Mucosa of rectum (tissue), 2 donors: ENCODE results near the gene PLEKHA7.
A peak's percentile ranks its signal among the peaks of the same experiment; 100 is the strongest.
"Not testable (repeated sequence)": the region's sequence is repeated elsewhere in the genome, so short reads cannot be mapped to it uniquely, and the experiment has no call there.

Experiments
- H3K27ac ChIP-seq, 2 donors: one replicate each; pipeline ENCODE4 v1.7.0; 2013; ENCODE audit warnings: inconsistent platforms in 2 of 2, low read depth in 2 of 2, low read length in 2 of 2
- H3K27me3 ChIP-seq, 2 donors: one replicate each; pipeline ENCODE4 v1.7.0; 2013; ENCODE audit warnings: low read length in 2 of 2; ENCODE audit not compliant: control insufficient read depth in 2 of 2, insufficient read depth in 2 of 2
- H3K36me3 ChIP-seq, 2 donors: one replicate each; pipeline ENCODE4 v1.7.0; 2013; ENCODE audit warnings: low read length in 2 of 2; ENCODE audit not compliant: control insufficient read depth in 2 of 2, insufficient read depth in 2 of 2
- H3K4me1 ChIP-seq, 2 donors: one replicate each; pipeline ENCODE4 v1.7.0; 2013; ENCODE audit warnings: low read length in 2 of 2, mild to moderate bottlenecking in 1 of 2; ENCODE audit not compliant: control insufficient read depth in 2 of 2, insufficient read depth in 2 of 2
- H3K4me3 ChIP-seq, 2 donors: one replicate each; pipeline ENCODE4 v1.7.0; 2013; ENCODE audit warnings: low read length in 2 of 2
- H3K9ac ChIP-seq, 2 donors: one replicate each; pipeline ENCODE4 v1.7.0; 2013; ENCODE audit warnings: low read length in 2 of 2, low read depth in 1 of 2, mild to moderate bottlenecking in 1 of 2
- H3K9me3 ChIP-seq, 2 donors: one replicate each; pipeline ENCODE4 v1.7.0; 2013; ENCODE audit warnings: low read length in 2 of 2; ENCODE audit not compliant: control insufficient read depth in 2 of 2
- donor health status: healthy.
- donor health status: Normal muscosa, but diverticular disease.

Gene PLEKHA7

GRCh38 chr11:17010851-17011420 lies 3.3 kb downstream of the PLEKHA7 start:
- peaks cover 10 to 15% of the 10 kb centered on the region in 2 donors for H3K4me1 ChIP-seq
- no peaks in the 10 kb centered on the region for H3K27me3 ChIP-seq
- no peak overlapping the region for H3K4me3 ChIP-seq
- H3K36me3 ChIP-seq: peaks cover 0 to 3% of the 10 kb centered on the region in 2 donors
- no peak overlapping the region for H3K9ac ChIP-seq
- no peaks in the 10 kb centered on the region for H3K9me3 ChIP-seq
- H3K27ac ChIP-seq: no peak overlapping the region

DNA sequence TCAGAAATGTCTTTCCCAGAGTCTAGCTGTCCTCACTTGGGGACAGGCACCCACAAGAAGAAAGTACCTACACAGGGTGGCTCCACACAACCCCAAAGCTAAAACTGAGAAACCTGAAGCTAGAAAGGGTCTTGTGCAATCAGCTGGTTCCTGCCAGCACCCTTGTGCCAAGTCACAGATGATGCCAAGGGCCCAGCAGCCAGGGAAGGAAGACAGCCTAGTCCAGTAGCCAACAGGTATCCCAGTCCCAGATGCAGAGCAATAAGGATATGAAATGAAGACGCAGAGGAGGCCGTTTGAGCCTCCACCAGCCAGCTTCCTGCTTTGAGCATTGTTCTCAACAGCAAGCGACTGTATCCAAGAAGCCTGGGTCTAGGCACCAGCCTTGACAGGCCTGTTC lies 6.1 kb downstream of the PLEKHA7 start:
- Histone ChIP-seq H3K27me3 (no peaks in the 10 kb centered on the region), H3K27ac (no peak overlapping the region), H3K4me3 (no peak overlapping the region), H3K9ac (no peak overlapping the region), H3K36me3 (peaks cover 0 to 7% of the 10 kb centered on the region in 2 donors), H3K9me3 (no peaks in the 10 kb centered on the region), H3K4me1 (peaks cover 4 to 28% of the 10 kb centered on the region in 2 donors)

DNA sequence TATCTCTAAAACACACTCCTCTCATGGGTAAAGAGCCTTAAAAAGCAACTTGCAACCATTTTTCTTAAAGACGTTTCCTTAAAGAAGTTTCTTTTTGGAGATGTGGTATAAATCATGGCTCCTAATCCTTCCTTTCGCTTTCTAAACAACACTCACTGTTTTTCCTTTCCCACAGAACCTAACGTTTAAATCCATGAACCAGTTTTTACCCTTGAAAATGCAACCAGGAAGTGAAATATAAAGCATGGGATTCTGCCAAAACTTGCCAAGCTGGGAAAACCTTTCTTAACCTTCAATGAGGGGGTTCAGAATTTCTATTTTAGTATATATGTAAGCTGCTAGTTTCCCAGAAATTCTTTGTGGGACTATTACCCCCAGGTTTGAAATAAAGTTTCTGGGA lies 8.6 kb downstream of the PLEKHA7 start:
- H3K4me1 ChIP-seq: peaks cover 4 to 22% of the 10 kb centered on the region in 2 donors
- no peak overlapping the region for H3K9ac ChIP-seq
- no peaks in the 10 kb centered on the region for H3K9me3 ChIP-seq
- peaks cover 2 to 7% of the 10 kb centered on the region in 2 donors for H3K36me3 ChIP-seq
- peak overlapping the region in 1 of 2 donors; percentile 12 for H3K27ac ChIP-seq
- H3K27me3 ChIP-seq: no peaks in the 10 kb centered on the region
- no peak overlapping the region for H3K4me3 ChIP-seq

GRCh38 chr11:17004486-17005148 lies 9.6 kb downstream of the PLEKHA7 start:
- no peaks in the 10 kb centered on the region for H3K9me3 ChIP-seq
- H3K4me1 ChIP-seq: peaks cover 4 to 22% of the 10 kb centered on the region in 2 donors
- no peak overlapping the region for H3K27ac ChIP-seq
- no peak overlapping the region for H3K4me3 ChIP-seq
- H3K27me3 ChIP-seq: no peaks in the 10 kb centered on the region
- H3K9ac ChIP-seq: peak overlapping the region in 1 of 2 donors; percentile 29
- H3K36me3 ChIP-seq: peaks cover 2 to 7% of the 10 kb centered on the region in 2 donors

GRCh38 chr11:17003426-17003825 lies 10.8 kb downstream of the PLEKHA7 start:
- Histone ChIP-seq H3K4me3 (no peak overlapping the region), H3K9ac (no peak overlapping the region), H3K36me3 (peaks cover 2 to 3% of the 10 kb centered on the region in 2 donors), H3K27me3 (no peaks in the 10 kb centered on the region), H3K27ac (peak overlapping the region; percentile 23 to 37), H3K9me3 (no peaks in the 10 kb centered on the region), H3K4me1 (peaks cover 9 to 30% of the 10 kb centered on the region in 2 donors)

- no peaks in the 10 kb centered on the region for H3K9me3 ChIP-seq
- no peak overlapping the region for H3K27ac ChIP-seq
- H3K9ac ChIP-seq: no peak overlapping the region
These were observed 11.7 kb downstream of the PLEKHA7 start for GRCh38 chr11:17002543-17002942.

GRCh38 chr11:17001806-17002205 lies 12.4 kb downstream of the PLEKHA7 start:
- Histone ChIP-seq H3K27ac (no peak overlapping the region), H3K4me1 (peaks cover 23 to 46% of the 10 kb centered on the region in 2 donors), H3K27me3 (no peaks in the 10 kb centered on the region), H3K36me3 (peaks cover 2 to 3% of the 10 kb centered on the region in 2 donors), H3K4me3 (no peak overlapping the region), H3K9ac (no peak overlapping the region), H3K9me3 (no peaks in the 10 kb centered on the region)

More at GRCh38 chr11:17002543-17002942, 11.7 kb downstream of the PLEKHA7 start:
- H3K27me3 ChIP-seq: no peaks in the 10 kb centered on the region
- H3K36me3 ChIP-seq: peaks cover 2 to 3% of the 10 kb centered on the region in 2 donors
- no peak overlapping the region for H3K4me3 ChIP-seq
- H3K4me1 ChIP-seq: peaks cover 17 to 39% of the 10 kb centered on the region in 2 donors

DNA sequence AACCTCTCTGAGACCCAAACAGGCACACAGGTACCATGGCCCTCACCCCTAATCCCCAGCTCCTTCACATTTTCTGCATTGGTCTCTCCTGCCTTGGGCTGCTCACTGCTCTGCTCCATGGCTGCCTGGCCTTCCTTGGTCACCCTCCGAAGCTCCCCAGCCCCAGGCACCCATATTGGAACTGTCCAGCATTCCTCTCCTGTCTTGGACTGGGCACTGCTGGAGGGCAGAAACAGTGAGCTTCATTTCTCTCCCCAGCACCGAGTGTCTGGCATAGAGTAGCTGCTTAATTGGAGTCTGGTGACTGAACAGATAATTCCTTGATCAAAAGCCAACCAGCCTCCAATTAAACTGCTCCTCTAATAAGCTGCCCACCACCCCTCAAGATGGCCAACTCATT lies 13.2 kb downstream of the PLEKHA7 start:
- no peak overlapping the region for H3K9ac ChIP-seq
- H3K36me3 ChIP-seq: peaks cover 2 to 3% of the 10 kb centered on the region in 2 donors
- no peak overlapping the region for H3K27ac ChIP-seq
- H3K9me3 ChIP-seq: no peaks in the 10 kb centered on the region
- no peaks in the 10 kb centered on the region for H3K27me3 ChIP-seq
- peaks cover 27 to 54% of the 10 kb centered on the region in 2 donors for H3K4me1 ChIP-seq
- H3K4me3 ChIP-seq: no peak overlapping the region

GRCh38 chr11:17000253-17000652 lies 14.0 kb downstream of the PLEKHA7 start:
- peaks cover 30 to 59% of the 10 kb centered on the region in 2 donors for H3K4me1 ChIP-seq
- not testable (repeated sequence) for H3K27ac ChIP-seq, H3K36me3 ChIP-seq, H3K27me3 ChIP-seq, H3K9me3 ChIP-seq, H3K4me3 ChIP-seq, H3K9ac ChIP-seq

DNA sequence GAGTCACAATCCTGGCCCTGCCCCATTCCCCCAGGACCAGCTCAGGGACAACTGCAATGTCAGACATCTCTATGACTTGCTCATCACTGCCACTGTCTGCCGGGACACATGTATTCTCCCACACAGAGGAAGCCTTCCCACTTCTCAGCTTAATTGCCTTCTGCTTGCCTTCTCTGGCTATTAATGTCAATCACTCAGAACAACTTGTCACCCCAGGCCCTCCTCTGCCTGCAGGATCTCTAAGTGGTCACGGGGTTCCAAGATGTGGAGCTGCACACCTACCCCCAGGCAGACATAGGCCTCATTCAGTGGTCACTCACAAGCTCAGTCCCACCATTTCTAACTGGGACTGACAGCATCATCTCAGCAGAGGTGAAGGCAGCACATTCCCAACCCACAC lies 15.1 kb downstream of the PLEKHA7 start:
- H3K4me1 ChIP-seq: peaks cover 36 to 58% of the 10 kb centered on the region in 2 donors
- peaks cover 2 to 3% of the 10 kb centered on the region in 2 donors for H3K36me3 ChIP-seq
- H3K27ac ChIP-seq: peak overlapping the region in 1 of 2 donors; percentile 86
- no peaks in the 10 kb centered on the region for H3K27me3 ChIP-seq
- H3K9ac ChIP-seq: no peak overlapping the region
- H3K4me3 ChIP-seq: no peak overlapping the region
- no peaks in the 10 kb centered on the region for H3K9me3 ChIP-seq
